Measurements from ENCODE around the gene CALM3. TPM values are rescaled to one million over a fixed set of nuclear protein-coding genes. Genes with fewer than 3 reads are reported as not detected.
A peak's percentile ranks its signal among the peaks of the same experiment; 100 is the strongest.

The CALM3 gene
- total RNA-seq, 1 experiment from 2014 or later = 103 TPM

- peak; percentile 50 for DNase-seq
- no peaks in the 10 kb centered on the region for H3K9me2 ChIP-seq (replicated peaks; ENCODE audit: insufficient read depth, low read length)
- peak overlapping the region; percentile 98 for H3K4me3 ChIP-seq (ENCODE audit: low read length)
- H3K27me3 ChIP-seq (ENCODE audit: low read length) = peaks cover 5% of the 10 kb centered on the region; the same call in 1 of the 2 replicates
- peaks cover 10% of the 10 kb centered on the region for H3K36me3 ChIP-seq (ENCODE audit: insufficient read depth, low read length)
- no peak overlapping the region for H2AFZ ChIP-seq (ENCODE audit: low read length)
- H3K9me3 ChIP-seq (ENCODE audit: low read length) = peaks cover 15% of the 10 kb centered on the region
- H3K27ac ChIP-seq (ENCODE audit: low read length) = peak overlapping the region; percentile 85; the same call in 1 of the 2 replicates
- peaks cover 22% of the 10 kb centered on the region for H3K4me1 ChIP-seq (ENCODE audit: low read length)
- peaks cover 30% of the 10 kb centered on the region; the same call in 1 of the 2 replicates for H4K20me1 ChIP-seq (ENCODE audit: insufficient read depth, low read depth, low read length)
- H3K4me2 ChIP-seq (ENCODE audit: low read depth, low read length, poor library complexity, severe bottlenecking) = peak overlapping the region; percentile 86
- peak overlapping the region; percentile 100 for H3K9ac ChIP-seq (ENCODE audit: low read length)
- H3K79me2 ChIP-seq (ENCODE audit: low read length) = peaks cover 40% of the 10 kb centered on the region
These were observed 1.5 kb downstream of the CALM3 start for GRCh38 chr19:46602392-46603194.

GRCh38 chr19:46603195-46603637 lies 2.1 kb downstream of the CALM3 start:
- Histone ChIP-seq H3K9ac (ENCODE audit: low read length) (peak overlapping the region; percentile 100), H2AFZ (ENCODE audit: low read length) (no peak overlapping the region), H3K4me2 (ENCODE audit: low read depth, low read length, poor library complexity, severe bottlenecking) (peak overlapping the region; percentile 86), H3K9me2 (replicated peaks; ENCODE audit: insufficient read depth, low read length) (no peaks in the 10 kb centered on the region), H3K4me1 (ENCODE audit: low read length) (peaks cover 22% of the 10 kb centered on the region), H3K4me3 (ENCODE audit: low read length) (peak overlapping the region; percentile 98), H3K27me3 (ENCODE audit: low read length) (peaks cover 5% of the 10 kb centered on the region; the same call in 1 of the 2 replicates), H3K9me3 (ENCODE audit: low read length) (peaks cover 11% of the 10 kb centered on the region), H4K20me1 (ENCODE audit: insufficient read depth, low read depth, low read length) (peaks cover 30% of the 10 kb centered on the region; the same call in 1 of the 2 replicates), H3K36me3 (ENCODE audit: insufficient read depth, low read length) (peaks cover 16% of the 10 kb centered on the region), H3K79me2 (ENCODE audit: low read length) (peaks cover 40% of the 10 kb centered on the region), H3K27ac (ENCODE audit: low read length) (no peak overlapping the region)
- DNase-seq = peak; percentile 35

- peaks cover 16% of the 10 kb centered on the region for H3K36me3 ChIP-seq (ENCODE audit: insufficient read depth, low read length)
- no peak overlapping the region for H3K27ac ChIP-seq (ENCODE audit: low read length)
- H4K20me1 ChIP-seq (ENCODE audit: insufficient read depth, low read depth, low read length) = peaks cover 33% of the 10 kb centered on the region; the same call in 1 of the 2 replicates
- H3K4me3 ChIP-seq (ENCODE audit: low read length) = no peak overlapping the region
- H3K27me3 ChIP-seq (ENCODE audit: low read length) = peaks cover 3% of the 10 kb centered on the region; the same call in 1 of the 2 replicates
- peaks cover 40% of the 10 kb centered on the region for H3K79me2 ChIP-seq (ENCODE audit: low read length)
- H3K9me3 ChIP-seq (ENCODE audit: low read length) = peaks cover 5% of the 10 kb centered on the region
- H3K4me2 ChIP-seq (ENCODE audit: low read depth, low read length, poor library complexity, severe bottlenecking) = peak overlapping the region; percentile 86
- no peaks in the 10 kb centered on the region for H3K9me2 ChIP-seq (replicated peaks; ENCODE audit: insufficient read depth, low read length)
- no peak overlapping the region for H2AFZ ChIP-seq (ENCODE audit: low read length)
- peak overlapping the region; percentile 24; the same call in 1 of the 2 replicates for H3K9ac ChIP-seq (ENCODE audit: low read length)
- DNase-seq = no peak
- peaks cover 22% of the 10 kb centered on the region for H3K4me1 ChIP-seq (ENCODE audit: low read length)
These were observed 2.7 kb downstream of the CALM3 start for GRCh38 chr19:46603752-46604231.

GRCh38 chr19:46604781-46605355 lies 3.7 kb downstream of the CALM3 start:
- no peak overlapping the region for H3K4me2 ChIP-seq (ENCODE audit: low read depth, low read length, poor library complexity, severe bottlenecking)
- peaks cover 22% of the 10 kb centered on the region for H3K4me1 ChIP-seq (ENCODE audit: low read length)
- peaks cover 16% of the 10 kb centered on the region for H3K36me3 ChIP-seq (ENCODE audit: insufficient read depth, low read length)
- no peak overlapping the region for H3K9ac ChIP-seq (ENCODE audit: low read length)
- H2AFZ ChIP-seq (ENCODE audit: low read length) = no peak overlapping the region
- H3K27me3 ChIP-seq (ENCODE audit: low read length) = no peaks in the 10 kb centered on the region
- DNase-seq = no peak
- H3K9me2 ChIP-seq (replicated peaks; ENCODE audit: insufficient read depth, low read length) = no peaks in the 10 kb centered on the region
- peaks cover 33% of the 10 kb centered on the region; the same call in 1 of the 2 replicates for H4K20me1 ChIP-seq (ENCODE audit: insufficient read depth, low read depth, low read length)
- no peak overlapping the region for H3K4me3 ChIP-seq (ENCODE audit: low read length)
- H3K79me2 ChIP-seq (ENCODE audit: low read length) = peaks cover 40% of the 10 kb centered on the region
- no peaks in the 10 kb centered on the region for H3K9me3 ChIP-seq (ENCODE audit: low read length)
- no peak overlapping the region for H3K27ac ChIP-seq (ENCODE audit: low read length)

GRCh38 chr19:46605356-46605821 lies 4.3 kb downstream of the CALM3 start:
- H3K4me2 ChIP-seq (ENCODE audit: low read depth, low read length, poor library complexity, severe bottlenecking) = no peak overlapping the region

GRCh38 chr19:46606019-46606418 lies 4.9 kb downstream of the CALM3 start:
- Histone ChIP-seq H3K36me3 (ENCODE audit: insufficient read depth, low read length) (peaks cover 16% of the 10 kb centered on the region), H3K27ac (ENCODE audit: low read length) (no peak overlapping the region), H2AFZ (ENCODE audit: low read length) (no peak overlapping the region), H3K9me2 (replicated peaks; ENCODE audit: insufficient read depth, low read length) (no peaks in the 10 kb centered on the region), H3K4me1 (ENCODE audit: low read length) (peaks cover 23% of the 10 kb centered on the region), H3K9me3 (ENCODE audit: low read length) (no peaks in the 10 kb centered on the region), H3K4me2 (ENCODE audit: low read depth, low read length, poor library complexity, severe bottlenecking) (no peak overlapping the region), H3K27me3 (ENCODE audit: low read length) (no peaks in the 10 kb centered on the region), H3K4me3 (ENCODE audit: low read length) (no peak overlapping the region), H4K20me1 (ENCODE audit: insufficient read depth, low read depth, low read length) (peaks cover 33% of the 10 kb centered on the region; the same call in 1 of the 2 replicates), H3K9ac (ENCODE audit: low read length) (no peak overlapping the region), H3K79me2 (ENCODE audit: low read length) (peaks cover 40% of the 10 kb centered on the region)
- no peak for DNase-seq

More at GRCh38 chr19:46605356-46605821, 4.3 kb downstream of the CALM3 start:
- H3K9ac ChIP-seq (ENCODE audit: low read length) = no peak overlapping the region
- H3K9me2 ChIP-seq (replicated peaks; ENCODE audit: insufficient read depth, low read length) = no peaks in the 10 kb centered on the region
- H2AFZ ChIP-seq (ENCODE audit: low read length) = no peak overlapping the region
- no peak for DNase-seq
- peaks cover 40% of the 10 kb centered on the region for H3K79me2 ChIP-seq (ENCODE audit: low read length)
- H3K4me3 ChIP-seq (ENCODE audit: low read length) = no peak overlapping the region
- no peaks in the 10 kb centered on the region for H3K27me3 ChIP-seq (ENCODE audit: low read length)
- H3K27ac ChIP-seq (ENCODE audit: low read length) = no peak overlapping the region
- H3K36me3 ChIP-seq (ENCODE audit: insufficient read depth, low read length) = peaks cover 16% of the 10 kb centered on the region
- H4K20me1 ChIP-seq (ENCODE audit: insufficient read depth, low read depth, low read length) = peaks cover 33% of the 10 kb centered on the region; the same call in 1 of the 2 replicates
- H3K4me1 ChIP-seq (ENCODE audit: low read length) = peaks cover 19% of the 10 kb centered on the region
- no peaks in the 10 kb centered on the region for H3K9me3 ChIP-seq (ENCODE audit: low read length)

GRCh38 chr19:46606681-46607447 lies 5.7 kb downstream of the CALM3 start:
- Histone ChIP-seq H4K20me1 (ENCODE audit: insufficient read depth, low read depth, low read length) (peaks cover 33% of the 10 kb centered on the region; the same call in 1 of the 2 replicates), H3K9me2 (replicated peaks; ENCODE audit: insufficient read depth, low read length) (no peaks in the 10 kb centered on the region), H2AFZ (ENCODE audit: low read length) (no peak overlapping the region), H3K27me3 (ENCODE audit: low read length) (no peaks in the 10 kb centered on the region), H3K79me2 (ENCODE audit: low read length) (peaks cover 33% of the 10 kb centered on the region), H3K4me1 (ENCODE audit: low read length) (peaks cover 27% of the 10 kb centered on the region), H3K4me2 (ENCODE audit: low read depth, low read length, poor library complexity, severe bottlenecking) (no peak overlapping the region), H3K27ac (ENCODE audit: low read length) (no peak overlapping the region), H3K4me3 (ENCODE audit: low read length) (no peak overlapping the region), H3K36me3 (ENCODE audit: insufficient read depth, low read length) (peaks cover 16% of the 10 kb centered on the region), H3K9ac (ENCODE audit: low read length) (no peak overlapping the region), H3K9me3 (ENCODE audit: low read length) (no peaks in the 10 kb centered on the region)
- no peak for DNase-seq

Measured in Karpas-422 (cell line).